Measurements from ENCODE around the gene CDK14. TPM values are rescaled to one million over a fixed set of nuclear protein-coding genes. Genes with fewer than 3 reads are reported as not detected.

CDK14 gene
- total and polyA plus RNA-seq, 2 of the 8 experiments (the other 6 are each of a cell fraction or from before 2014, with no cell fraction given): 5.5 to 47.3 TPM

- Histone ChIP-seq H3K4me2 (ENCODE audit: insufficient read depth in 1 of 2, low read depth in 2 of 2, low read length in 2 of 2) (no peak overlapping the region), H3K9ac (replicated peaks in 1 of 4; ENCODE audit: extremely low read depth in 1 of 4, low read depth in 3 of 4, low read length in 3 of 4) (no peak overlapping the region), H3K27me3 (replicated peaks in 1 of 4; ENCODE audit: control insufficient read depth in 3 of 4, extremely low read depth in 1 of 4, insufficient read depth in 3 of 4, low read length in 3 of 4) (no peaks in the 10 kb centered on the region), H3K18ac (ENCODE audit: extremely low read depth, low read length) (no peak overlapping the region), H3K9me3 (ENCODE audit: insufficient read depth in 2 of 2, low read depth in 1 of 2, low read length in 1 of 2) (no peaks in the 10 kb centered on the region), H4K5ac (ENCODE audit: insufficient read length, low read depth, low read length) (no peak overlapping the region), H2BK120ac (replicated peaks; ENCODE audit: low read depth, low read length) (no peak overlapping the region), H4K20me1 (replicated peaks in 1 of 2; ENCODE audit: control insufficient read depth in 1 of 2, insufficient read depth in 2 of 2, low read length in 2 of 2) (no peaks in the 10 kb centered on the region), H2BK20ac (ENCODE audit: low read length) (no peak overlapping the region), H3K4me1 (replicated peaks in 1 of 4; ENCODE audit: control insufficient read depth in 3 of 4, insufficient read depth in 4 of 4, low read length in 3 of 4) (peaks cover 0 to 5% (median 0%) of the 10 kb centered on the region in 4 experiments; a peak in 1 of 7 replicates), H3K79me2 (ENCODE audit: control insufficient read depth in 1 of 2, insufficient read depth in 2 of 2, low read length in 2 of 2) (no peaks in the 10 kb centered on the region), H3K79me1 (ENCODE audit: low read depth, low read length) (no peaks in the 10 kb centered on the region), H2AFZ (ENCODE audit: low read length) (no peak overlapping the region), H3K36me3 (ENCODE audit: control insufficient read depth in 2 of 4, insufficient read depth in 4 of 4, low read length in 3 of 4) (0 out of 8 replicates have a peak, but pooled peaks cover 0 to 2% (median 0%) of the 10 kb centered on the region in 4 experiments), H4K91ac (replicated peaks; ENCODE audit: insufficient read length, low read length) (no peak overlapping the region), H2BK5ac (ENCODE audit: low read depth, low read length) (no peak overlapping the region), H3K14ac (ENCODE audit: insufficient read length) (no peak overlapping the region), H2AK5ac (ENCODE audit: low read depth, low read length) (no peak overlapping the region), H3K23me2 (ENCODE audit: low read depth, low read length) (no peaks in the 10 kb centered on the region), H3K27ac (ENCODE audit: low read depth, low read length) (no peak overlapping the region), H2BK15ac (ENCODE audit: low read length) (no peak overlapping the region), H2BK12ac (ENCODE audit: low read depth, low read length) (no peak overlapping the region), H3K4me3 (ENCODE audit: extremely low read depth in 1 of 4, insufficient read depth in 2 of 4, low read depth in 3 of 4, low read length in 4 of 4) (no peak overlapping the region), H3K23ac (ENCODE audit: insufficient read length) (no peak overlapping the region), H3K4ac (replicated peaks; ENCODE audit: insufficient read length, low read depth, low read length) (no peak overlapping the region), H4K8ac (ENCODE audit: extremely low read depth, insufficient read depth, low read length) (no peak overlapping the region), H3K56ac (replicated peaks; ENCODE audit: insufficient read length, low read depth, low read length) (no peak overlapping the region)
- DNase-seq (ENCODE audit: low read depth in 1 of 2, low spot score in 2 of 2) (no peak), FAIRE-seq (no peak)
- TF ChIP-seq SIX5 (IDR thresholded peaks at IDR 0.05; ENCODE audit: low read depth, low read length): no peak
- no peak for TF ChIP-seq JUN (IDR thresholded peaks at IDR 0.05; ENCODE audit: low read depth, low read length)
- TF ChIP-seq CTCF (IDR thresholded peaks at IDR 0.05; ENCODE audit: control extremely low read depth in 1 of 3, insufficient read depth in 1 of 3, low read depth in 1 of 3, low read length in 3 of 3): no peak
- CTCF ChIA-PET (ENCODE audit: partially characterized antibody): interaction anchor here (1.2 to 1.5 kb wide), 3 partner anchors 35 to 216 kb away, joined by 3 to 4 read pairs (median 3); no protein-coding TSS in a partner anchor
- POLR2A ChIA-PET (ENCODE audit: partially characterized antibody): interaction anchor here (1.2 kb wide), 1 partner anchor 109 kb away, joined by 3 read pairs; no protein-coding TSS in a partner anchor
- 100% methylated on average over 1 of the region's 1 CpG; no CpG with 5 or more reads in 1 of the 2 experiments for WGBS, 2 experiments (ENCODE audit: extremely low coverage in 1 of 2, insufficient coverage in 1 of 2, insufficient read length in 1 of 2, insufficient replicate concordance in 2 of 2, low coverage in 1 of 2, low lambda C conversion rate in 2 of 2, missing lambda C conversion rate in 1 of 2)
Observed at GRCh38 chr7:90818341-90818740, 222.2 kb downstream of the CDK14 start.
